HG03521 (cell line): Measurements from ENCODE around the gene PDGFA.

ENCODE experiments used
- ATAC-seq: cut with Tn5 transposase; IDR thresholded peaks from one replicate; pipeline ENCODE4 v1.9.1; 2021; ENCODE audit warnings: mild to moderate bottlenecking, moderate library complexity; ENCODE audit not compliant: unreplicated experiment

PDGFA gene

GRCh38 chr7:505171-505570 is 14.5 kb downstream of the PDGFA start:
- ATAC-seq = no peak

- ATAC-seq = no peak
These were observed 15.2 kb downstream of the PDGFA start for GRCh38 chr7:504221-505111.

GRCh38 chr7:503575-504111 is 16.0 kb downstream of the PDGFA start:
- ATAC-seq = no peak

GRCh38 chr7:502296-502695 is 17.4 kb downstream of the PDGFA start:
- ATAC-seq = no peak

DNA sequence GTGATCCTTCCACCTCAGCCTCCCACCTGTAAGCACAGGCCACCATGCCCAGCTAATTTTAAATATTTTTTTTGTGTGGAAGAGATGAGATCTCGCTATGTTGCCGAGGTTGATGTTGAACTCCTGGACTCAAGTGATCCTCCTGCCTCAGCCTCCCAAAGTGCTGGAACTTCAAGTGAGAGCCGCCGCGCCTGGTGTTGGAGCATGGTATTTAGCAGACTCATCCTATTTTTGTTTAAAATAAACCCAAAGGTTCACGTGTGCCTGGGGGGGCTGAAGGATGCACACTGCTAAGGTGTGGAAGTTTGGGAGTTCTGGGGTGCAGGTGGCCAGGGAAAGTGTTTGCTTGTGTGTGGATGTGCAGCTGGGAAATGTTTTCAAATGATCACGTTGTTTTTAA is 18.1 kb downstream of the PDGFA start:
- ATAC-seq = no peak

- no peak for ATAC-seq
These were observed 18.9 kb downstream of the PDGFA start for GRCh38 chr7:500521-501420.

DNA sequence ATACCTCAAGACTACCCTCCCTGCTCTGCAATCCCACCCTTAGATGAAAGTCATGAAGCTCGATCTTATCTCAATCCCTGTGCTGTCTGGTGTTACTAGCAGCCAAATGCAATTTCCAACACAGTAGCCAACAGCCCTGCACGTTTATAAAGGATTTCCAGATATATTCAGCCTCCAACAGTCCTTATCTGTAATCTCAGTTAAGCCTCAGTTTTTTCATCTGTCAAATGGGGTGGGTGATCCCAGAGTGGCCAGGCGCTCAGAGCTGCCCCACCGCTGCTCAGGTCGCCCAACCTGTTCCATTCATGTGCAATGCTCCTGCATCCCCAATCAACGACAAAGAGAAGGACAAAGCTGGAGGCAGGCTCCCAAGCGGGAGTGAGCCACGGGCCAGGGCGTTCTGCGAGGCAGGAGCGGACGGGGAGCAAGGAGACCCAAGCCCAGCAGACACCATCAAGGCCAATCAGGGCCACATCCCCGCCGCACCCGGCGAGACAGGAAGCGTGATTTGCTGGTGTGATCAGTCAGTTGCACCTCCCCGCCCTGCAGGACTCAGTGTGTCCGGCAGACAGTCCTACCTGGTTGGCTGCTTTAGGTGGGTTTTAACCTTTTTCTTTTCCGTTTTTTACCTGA is 19.7 kb downstream of the PDGFA start:
- ATAC-seq = no peak

- ATAC-seq = no peak
These were observed 20.7 kb downstream of the PDGFA start for GRCh38 chr7:498678-499641.

DNA sequence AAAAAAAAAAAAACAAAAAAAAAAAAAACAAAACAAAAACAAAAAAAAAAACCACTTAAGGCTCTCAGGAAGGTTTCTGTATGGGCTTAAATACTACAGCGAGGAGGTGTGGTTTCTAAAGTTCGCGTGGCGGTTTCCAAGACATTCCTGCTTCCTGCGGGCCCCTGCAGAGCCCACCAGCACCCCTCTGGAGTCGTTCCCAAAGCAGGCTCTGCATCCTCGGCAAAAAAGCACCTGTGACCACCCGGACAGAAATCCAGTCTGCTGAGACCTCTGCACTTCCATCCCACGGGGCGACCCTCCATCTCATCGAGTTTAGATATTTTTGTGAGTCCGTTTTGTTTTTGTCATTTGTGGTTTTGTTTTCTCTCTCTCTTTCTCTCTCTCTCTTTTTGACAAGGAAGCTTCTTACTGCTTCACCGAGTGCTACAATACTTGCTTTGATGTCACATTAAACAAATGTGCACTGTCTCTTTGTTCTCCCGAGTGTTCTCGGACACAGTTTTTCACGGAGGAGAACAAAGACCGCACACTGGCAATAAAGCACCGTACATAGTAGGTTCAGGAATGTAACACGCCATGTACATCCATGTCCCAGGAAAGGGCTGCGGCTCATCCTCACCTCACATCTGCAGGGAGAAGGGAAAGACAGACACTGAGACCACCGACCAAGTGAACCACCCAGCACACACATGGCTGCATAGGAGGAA is 21.5 kb downstream of the PDGFA start:
- no peak for ATAC-seq

- no peak for ATAC-seq
These were observed 22.3 kb downstream of the PDGFA start for GRCh38 chr7:497346-497745.

DNA sequence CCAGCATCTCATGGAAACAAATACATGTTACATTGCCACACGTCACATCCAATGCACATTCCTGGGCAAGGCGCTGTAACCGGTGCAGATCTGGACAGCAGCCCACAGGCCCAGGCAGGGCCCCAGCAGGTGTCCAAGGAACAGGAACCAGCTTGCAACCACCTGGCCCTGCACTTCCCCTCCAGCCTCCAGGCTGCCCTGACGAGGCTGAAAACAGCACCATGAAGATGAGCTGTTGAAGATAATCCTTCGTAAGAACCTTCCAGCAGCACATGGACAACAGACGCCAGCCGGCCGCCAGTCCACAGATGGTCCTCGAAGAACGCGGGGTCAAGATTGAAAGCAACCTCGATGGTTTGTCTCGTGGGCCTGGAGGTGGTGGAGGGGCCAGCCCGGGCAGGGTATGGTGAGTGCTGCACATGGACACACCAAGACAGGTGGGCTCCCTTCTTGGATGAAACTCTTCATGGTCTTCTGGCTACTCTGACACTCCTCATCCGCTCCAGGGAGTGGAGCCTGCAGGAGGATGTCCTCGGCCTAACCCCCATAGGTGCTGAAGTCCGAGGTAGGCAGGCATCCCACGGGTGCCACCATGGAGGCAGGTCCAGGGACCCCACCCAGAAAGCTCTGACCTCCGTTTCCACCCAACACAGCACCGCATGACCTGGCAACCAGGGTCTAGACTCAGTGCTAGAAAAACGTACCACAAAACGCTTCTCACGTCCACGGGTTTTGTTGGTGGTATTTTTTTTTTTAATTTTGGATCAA is 22.9 kb downstream of the PDGFA start:
- no peak for ATAC-seq

- ATAC-seq = no peak
These were observed 23.8 kb downstream of the PDGFA start for GRCh38 chr7:495761-496321.

DNA sequence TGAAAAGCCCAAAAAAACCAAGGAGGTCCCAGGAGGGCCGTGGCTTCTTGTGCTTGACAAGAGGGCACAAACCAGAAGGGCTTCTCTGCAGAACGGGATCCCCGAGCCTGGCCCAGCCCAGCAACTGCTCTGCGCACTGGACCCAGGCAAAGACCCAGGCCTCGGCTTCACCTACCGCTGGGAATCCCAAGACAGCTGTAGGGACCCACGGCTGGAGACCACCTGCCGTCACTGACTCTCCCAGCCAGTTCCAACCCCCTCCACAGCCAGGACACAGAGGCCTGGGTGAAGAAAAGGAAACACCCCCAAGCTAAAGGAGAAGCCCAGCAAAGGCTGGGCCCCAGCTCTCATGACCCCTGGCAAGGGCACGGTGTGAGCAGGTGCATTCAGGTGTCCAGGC is 24.3 kb downstream of the PDGFA start:
- ATAC-seq = no peak

DNA sequence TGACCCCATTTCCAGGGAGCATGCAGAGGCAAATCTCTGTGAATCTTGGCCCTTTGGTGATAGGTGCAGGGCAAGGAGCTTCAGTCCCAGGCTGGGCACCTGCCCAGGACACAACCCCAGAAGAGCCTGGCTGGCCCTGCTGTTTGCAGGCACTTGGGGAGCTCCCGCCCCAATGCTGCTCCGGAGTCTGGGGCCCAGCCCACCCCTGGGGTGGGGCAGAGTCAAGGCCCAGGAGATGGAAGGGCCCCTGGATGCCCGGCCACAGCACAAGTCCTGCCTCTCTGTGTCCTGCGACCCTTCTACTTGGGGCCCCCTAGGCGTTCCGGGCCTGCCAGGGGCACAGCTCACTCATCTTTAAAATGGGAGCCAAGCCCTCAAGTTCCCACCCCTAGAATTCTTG is 24.7 kb downstream of the PDGFA start:
- ATAC-seq = no peak

DNA sequence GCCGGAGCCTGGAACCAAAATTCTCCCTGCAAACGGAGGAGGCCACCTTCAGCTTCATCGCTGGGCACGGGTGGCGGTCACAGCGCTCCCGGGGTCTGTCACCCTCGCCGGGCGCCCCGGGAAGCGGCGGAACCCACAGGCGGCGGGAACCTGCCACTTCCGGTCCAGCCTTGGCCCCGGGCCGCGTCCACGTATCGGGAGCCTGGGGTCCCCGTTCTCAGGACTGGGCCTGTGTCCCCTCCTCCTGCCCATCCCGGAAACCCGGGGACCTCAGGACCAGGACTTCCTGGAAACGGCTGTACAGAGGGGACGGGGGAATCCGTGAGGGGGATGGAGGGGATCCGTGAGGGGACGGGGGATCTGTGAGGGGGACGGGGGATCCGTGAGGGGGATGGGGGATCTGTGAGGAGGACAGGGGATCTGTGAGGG is 25.4 kb downstream of the PDGFA start:
- ATAC-seq = no peak

GRCh38 chr7:493661-494251 is 25.9 kb downstream of the PDGFA start:
- no peak for ATAC-seq

DNA sequence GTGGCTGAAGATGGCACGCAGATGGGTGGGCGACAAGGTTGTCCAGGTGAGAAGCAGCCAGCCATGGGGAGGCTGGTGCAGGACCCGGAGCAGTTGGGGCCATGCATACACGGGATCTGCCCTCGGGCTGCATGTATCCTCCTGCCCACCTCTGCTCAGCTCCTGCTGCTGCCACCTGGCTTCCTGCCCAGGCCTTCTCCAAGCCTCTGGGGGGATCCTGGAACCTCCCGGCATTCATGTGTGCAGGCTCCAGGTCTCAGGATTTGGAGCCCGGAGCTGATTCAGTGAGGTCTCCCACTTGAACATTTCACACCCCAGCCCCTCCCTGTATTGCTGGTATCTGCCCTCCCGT is 27.0 kb downstream of the PDGFA start:
- ATAC-seq = no peak
